Suppressor macrophage treated with lipopolysaccharide for 1 hour (primary cell): ENCODE measurements around the gene ADAM17.
A peak's percentile ranks its signal among the peaks of the same experiment; 100 is the strongest.
"Not testable (repeated sequence)": the region's sequence is repeated elsewhere in the genome, so short reads cannot be mapped to it uniquely, and the experiment has no call there.

Experiments used
- DNase-seq, 3 donors: peaks; one replicate each; pipeline ENCODE4 v3.0.0-alpha.2; 2020 to 2022

The ADAM17 gene

DNA sequence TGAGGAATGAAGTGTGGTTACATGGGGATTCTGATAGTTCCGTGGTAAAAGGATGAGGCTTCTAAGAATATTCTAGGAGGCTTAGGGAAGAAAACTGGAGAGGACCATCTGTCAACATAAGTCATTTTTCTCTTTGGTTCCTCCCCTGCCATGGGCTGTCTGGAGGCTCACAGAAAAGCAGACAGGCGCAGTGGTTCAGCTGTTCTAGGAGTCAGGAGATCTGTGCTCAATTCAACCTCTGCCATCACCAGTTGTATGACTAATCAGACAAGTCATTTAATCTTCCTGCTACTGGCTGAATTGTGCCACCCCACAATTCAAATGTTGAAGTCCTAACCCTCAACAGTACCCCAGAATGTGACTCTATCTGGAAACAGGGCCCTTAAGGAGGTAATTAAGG is 36.4 kb downstream of the ADAM17 start:
- peak; percentile 26 to 44 (median 44) for DNase-seq

DNA sequence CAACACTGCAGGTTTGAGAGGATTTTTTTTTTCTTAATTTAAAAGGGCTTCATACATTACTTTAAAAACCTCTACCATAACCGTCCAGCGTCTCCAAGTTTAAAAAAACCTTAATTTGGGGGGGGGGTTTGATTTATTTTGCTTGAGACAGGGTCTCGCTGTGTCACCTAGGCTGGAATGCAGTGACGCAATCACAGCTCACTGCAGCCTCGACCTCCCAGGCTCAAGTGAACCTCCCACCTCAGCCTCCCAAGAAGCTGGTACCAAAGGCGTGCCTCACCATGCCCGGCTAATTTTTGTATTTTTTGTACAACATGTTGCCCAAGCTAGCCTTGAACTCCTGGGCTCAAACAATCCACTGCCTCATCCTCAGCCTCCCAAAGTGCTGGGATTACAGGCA is 36.9 kb downstream of the ADAM17 start:
- DNase-seq = no peak

DNA sequence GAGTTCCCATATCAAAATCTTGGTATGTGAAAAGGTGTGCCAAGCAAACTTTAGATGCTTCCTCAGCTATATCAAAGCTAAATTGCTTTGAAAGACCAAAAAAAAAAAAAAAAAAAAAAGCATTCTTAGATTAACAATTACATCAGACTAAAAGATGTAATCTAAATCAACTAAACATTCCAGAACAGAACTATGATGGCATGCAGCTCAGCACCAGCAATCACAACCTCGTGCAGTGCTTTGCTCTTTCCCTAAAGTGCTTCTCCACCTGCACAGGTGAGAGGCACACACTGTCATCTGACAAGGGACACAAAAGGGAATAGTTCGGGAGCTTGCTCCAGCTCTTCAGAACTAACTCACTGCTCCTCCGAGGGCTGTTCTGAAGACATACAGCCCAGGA is 37.5 kb downstream of the ADAM17 start:
- DNase-seq = no peak

DNA sequence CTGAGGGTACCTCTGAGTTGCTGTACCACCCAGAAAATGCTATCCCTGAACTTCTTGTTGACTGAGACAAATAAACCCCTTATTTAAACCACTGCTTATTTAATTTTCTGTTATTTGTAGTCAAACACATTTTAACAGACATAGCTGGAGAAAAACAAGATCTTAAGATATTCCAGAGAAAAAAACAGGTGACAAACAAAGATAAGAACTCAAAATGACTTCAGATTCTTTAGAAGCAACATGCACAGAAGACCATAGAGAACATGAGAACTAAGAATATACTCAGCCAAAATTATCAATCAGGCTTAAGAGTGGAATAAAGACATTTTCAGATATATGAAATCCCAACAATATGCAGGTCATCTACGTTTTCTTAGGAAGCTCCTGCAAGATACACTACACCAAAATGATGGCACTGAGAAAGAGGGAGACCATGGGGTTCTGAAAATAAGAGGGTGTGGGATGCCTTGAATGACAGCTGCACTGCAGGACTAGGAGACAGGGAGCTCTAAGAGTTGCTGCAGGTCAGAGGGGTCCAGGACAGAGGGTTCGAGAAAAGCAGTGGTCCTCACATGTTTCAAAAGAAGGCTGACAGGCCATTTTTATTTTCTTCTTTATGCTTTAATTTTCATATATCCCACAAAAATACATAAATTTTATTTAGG is 38.4 kb downstream of the ADAM17 start:
- no peak for DNase-seq

DNA sequence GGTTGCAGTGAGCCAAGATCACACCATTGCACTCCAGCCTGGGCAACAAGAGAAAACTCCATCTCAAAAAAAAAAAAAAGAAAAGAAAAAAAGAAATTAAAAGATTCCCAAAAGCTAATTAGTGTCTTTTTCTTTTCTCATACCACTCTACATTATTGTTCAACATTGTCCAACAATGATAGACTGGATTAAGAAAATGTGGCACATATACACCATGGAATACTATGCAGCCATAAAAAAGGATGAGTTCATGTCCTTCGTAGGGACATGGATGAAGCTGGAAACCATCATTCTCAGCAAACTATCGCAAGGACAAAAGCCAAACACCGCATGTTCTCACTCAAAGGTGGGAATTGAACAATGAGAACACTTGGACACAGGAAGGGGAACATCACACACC is 41.7 kb downstream of the ADAM17 start:
- DNase-seq = not testable (repeated sequence)

DNA sequence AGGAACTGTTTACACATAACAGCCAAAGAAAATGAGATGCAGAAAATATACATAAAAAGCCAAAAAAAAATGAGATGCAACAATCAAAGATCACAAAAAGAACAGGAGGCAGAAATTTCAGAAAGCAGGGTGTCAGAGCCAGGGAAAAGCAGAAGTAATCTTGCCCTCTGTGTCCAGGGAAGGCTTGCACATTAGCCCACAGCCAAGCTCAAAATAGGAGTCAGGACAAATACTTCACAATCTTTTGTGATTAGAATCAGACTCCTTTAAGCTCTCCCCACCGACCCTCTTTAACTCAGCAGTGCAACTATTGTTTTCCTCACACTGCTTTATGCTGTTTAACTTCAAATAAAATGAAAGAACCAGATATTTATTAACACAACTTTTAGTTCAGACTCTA is 46.7 kb downstream of the ADAM17 start:
- DNase-seq = peak in 2 of 3 donors; percentile 22 to 31

DNA sequence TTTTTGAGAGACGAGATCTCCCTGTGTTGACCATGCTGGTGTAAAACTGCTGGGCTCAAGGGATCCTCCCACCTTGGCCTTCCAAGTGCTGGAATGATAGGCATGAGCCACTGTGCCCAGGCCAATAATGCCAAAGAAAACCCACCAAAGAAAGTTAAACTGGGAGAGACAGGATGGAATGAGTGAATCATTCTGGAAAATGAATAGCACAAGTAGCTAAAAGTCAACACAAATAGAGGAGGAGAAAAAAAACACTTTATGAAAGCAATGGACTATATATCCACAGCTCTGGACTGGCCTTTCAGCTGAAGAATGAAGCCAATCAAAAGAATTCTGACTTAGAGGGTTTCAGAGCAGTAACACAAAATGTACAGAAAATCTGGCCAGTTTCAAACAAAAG is 57.4 kb downstream of the ADAM17 start:
- no peak for DNase-seq

DNA sequence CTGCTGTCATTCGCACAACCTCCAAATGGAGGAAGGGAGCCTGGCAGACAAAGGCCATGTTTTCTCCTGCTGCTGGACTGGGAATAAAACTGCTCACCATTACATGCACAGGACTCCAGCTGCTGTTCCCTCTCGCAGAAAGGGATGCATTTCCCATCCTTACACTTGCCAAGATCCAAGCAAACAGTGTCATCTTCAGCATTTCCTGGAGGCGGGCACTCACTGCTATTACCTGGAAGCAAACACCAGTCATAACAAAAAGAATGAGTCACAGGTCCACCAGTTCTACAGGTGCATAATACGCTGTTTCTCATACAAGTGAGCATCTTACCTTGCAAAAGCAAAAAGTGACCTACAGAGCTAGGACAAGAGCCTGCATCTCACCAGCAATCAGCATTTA is 58.6 kb downstream of the ADAM17 start:
- no peak for DNase-seq

DNA sequence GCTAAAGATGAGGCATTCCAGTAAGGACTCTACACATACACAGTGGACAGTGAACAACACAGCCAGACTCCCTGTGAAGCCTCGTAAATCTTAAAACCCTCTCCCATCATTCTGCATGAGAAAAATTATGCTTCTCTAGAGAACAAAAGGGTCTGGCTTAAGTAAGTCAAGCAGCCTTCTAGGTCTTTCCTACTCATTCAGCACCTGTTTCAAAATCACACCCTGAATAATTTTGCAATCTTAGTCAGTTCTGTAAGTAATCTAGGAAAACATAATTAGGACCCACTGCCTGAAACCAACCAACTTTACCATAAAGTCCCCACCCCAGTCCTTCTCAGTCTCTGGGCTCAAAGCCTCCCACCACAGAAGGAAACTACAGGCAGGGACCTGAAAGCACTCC is 61.5 kb downstream of the ADAM17 start:
- no peak for DNase-seq

DNA sequence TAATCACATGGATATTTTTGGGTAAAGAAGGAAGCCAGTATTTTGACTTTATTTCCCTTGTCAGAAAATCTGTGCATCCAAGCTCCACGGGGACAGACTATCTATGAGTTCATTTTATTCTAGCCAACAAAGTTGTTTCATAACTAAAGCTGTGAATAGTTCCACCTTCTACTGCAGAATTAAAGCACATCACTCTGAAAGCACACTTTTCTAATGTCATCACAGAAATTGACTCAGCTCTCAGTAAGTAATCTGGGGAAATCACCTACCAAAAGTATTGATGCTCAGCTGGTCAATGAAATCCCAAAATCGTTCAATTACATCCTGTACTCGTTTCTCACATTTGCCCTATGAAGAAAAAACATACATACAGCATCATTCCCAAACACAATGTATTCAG is 62.2 kb downstream of the ADAM17 start:
- DNase-seq = no peak

DNA sequence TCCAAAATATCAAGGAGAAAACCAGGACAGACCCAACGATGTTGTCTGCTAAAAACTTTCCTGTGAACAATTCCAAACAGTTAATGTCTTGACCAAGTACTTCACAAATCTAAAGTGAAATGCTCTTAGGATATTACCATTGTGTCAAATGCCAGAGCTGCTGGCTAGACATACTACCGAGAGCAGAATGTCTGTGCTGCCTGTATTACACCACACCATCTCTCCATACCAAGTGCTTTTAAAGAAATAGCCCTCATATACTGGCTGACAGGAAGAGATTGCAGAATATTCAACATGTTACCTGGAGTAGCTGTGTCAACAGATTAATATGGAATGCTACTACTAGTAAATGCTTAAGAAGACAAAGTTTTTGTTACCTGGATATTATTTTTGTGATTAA is 62.7 kb downstream of the ADAM17 start:
- no peak for DNase-seq

DNA sequence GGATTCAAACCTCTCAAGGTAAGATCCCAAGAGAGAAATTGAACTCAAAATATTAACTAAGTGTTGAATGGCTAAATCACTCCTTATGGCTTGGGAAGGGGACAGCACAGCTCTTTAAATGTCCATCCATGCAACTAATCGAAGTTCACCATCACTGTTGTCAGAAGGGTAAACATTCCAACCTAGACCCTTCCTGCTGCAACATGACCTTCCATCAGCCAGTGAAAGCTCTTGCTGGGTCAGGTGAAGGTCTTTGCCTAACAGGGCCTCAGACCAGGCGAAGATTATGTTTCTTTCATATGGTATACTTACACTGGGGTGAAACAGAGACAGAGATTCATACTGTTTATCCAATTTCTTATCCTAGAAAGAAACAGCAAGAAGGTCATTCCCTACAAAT is 64.8 kb downstream of the ADAM17 start:
- no peak for DNase-seq

DNA sequence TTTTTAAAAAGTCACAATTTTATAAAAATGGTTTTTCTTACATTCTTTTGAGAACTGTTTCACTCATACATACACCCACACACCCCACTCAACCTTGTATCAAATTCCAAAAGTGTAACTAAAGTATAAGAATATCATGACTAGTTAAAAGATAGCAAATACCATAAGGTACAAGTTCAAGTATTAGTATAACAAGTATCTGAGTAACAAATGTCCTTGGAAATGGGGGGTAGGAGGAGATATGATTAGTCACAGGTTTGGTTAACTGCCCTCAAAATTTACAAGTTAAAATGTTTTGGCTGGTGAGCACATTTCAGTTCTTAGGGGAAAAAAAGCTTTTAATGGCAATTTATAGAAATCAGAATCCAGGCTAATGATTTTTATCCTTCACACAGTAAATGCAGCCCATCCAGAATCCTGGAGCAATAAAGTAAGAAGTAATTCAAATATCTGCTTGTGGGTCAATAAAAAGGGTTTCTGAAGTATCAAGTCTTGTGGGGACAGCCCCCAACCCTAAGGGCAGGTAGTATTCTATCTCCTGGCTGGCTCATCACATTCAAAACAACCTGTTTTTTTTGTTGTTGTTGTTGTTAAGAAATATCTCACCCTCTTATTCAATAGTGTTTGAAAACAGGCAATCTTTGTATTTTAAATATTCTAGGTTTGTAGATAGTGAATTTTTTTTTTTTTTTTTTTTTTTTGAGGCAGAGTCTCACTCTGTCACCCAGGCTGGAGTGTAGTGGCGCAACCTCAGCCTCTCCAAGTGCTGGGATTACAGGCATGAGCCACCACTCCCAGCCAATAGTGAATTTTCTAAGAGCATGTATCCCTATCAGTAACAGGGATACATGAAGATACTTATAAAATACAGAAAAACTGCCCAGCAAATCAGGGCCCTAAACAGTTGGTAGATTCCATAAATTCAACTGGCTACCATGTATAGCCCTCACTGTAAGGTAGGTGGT is 66.8 kb downstream of the ADAM17 start:
- no peak for DNase-seq

DNA sequence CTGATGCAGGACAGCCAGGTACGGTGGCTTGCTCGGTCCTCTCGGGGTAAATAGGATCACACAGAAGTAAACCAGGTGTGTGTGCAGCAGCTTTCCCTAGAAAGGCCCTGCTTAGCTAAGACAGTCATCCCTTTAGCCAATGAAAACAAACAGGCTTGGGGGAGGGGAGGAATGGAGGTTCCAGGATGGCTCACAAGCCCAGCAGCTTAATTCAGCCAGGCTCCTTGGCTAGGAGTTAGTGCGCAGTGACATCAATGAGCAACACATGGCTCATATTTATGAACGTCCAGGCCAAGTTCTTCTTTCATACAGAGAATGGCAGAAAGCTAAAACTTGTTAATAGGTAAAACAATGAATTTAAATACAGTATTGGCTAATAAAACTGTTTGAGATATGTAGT is 71.1 kb downstream of the ADAM17 start:
- no peak for DNase-seq

DNA sequence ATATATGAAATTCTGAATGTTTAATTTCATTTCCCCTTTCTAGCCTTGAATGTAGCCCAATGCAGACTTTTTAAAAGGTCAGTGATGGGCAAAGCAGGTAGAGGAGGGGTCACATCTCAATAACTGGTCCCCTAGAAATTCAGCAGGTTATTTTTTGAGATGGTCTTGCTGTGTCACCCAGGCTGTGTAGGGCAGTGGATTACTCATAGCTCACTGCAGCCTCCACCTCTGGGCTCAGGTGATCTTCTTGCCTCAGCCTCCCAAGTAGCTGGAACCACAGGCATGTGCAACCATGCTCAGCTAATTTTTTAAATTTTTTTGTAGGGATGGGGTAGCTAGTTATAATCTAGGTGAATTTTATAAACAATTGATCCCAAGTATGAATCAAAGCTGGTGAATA is 72.5 kb downstream of the ADAM17 start:
- DNase-seq = no peak

DNA sequence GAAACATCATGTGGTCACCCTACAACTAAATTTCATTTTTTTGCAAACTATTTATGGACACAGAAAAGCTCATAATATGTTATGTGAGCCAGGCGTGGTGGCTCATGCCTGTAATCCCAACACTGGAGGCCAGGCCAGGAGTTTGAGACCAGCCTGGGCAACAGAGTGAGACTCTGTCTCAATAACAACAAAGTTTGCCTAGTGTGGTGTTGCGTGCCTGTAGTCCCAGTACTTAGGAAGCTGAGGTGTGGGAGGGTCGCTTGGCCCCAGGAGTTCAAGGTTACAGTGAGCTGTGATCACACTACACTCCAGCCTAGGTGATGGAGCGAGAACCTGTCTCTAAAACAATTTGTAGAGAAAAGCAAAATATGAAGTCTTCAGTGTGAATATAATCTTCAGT is 75.5 kb downstream of the ADAM17 start:
- no peak for DNase-seq

DNA sequence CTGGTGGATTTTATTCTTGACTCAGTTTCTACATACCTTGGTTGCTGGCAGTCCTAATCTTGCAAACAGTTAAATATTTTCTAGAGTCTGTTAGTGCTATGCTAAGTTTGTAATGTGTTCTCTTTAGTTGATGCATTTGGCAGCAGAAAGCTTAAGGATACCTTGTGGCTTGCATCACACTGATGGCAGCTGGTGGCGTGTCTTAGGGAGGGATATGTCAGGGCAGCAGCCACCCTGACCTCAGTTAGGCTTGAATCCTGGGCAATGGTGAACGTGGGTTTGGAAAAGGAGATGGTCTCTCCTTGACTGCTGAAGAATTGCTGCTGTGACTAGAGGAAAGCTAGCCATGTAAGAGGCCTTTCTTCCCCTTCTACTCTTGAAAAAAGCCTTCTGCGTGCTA is 77.1 kb downstream of the ADAM17 start:
- no peak for DNase-seq

DNA sequence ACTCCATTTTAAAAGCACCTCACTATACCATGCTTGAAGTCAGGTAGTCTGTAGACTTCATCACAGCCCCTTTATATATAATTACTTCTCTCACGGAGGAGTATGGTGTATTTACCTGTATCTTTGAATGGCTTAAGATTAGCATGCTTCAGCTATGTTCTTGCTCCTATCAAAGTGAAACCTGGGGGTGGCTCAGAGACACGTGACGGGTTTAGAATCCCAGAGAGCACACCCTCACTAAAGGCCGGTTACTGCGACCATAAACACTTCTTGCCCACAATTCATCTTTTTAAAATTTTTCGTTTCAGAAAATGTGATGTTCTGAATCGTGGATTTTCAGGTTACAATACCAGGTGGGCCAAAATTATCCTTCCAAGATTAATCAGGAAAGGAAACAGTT is 77.7 kb downstream of the ADAM17 start:
- no peak for DNase-seq

DNA sequence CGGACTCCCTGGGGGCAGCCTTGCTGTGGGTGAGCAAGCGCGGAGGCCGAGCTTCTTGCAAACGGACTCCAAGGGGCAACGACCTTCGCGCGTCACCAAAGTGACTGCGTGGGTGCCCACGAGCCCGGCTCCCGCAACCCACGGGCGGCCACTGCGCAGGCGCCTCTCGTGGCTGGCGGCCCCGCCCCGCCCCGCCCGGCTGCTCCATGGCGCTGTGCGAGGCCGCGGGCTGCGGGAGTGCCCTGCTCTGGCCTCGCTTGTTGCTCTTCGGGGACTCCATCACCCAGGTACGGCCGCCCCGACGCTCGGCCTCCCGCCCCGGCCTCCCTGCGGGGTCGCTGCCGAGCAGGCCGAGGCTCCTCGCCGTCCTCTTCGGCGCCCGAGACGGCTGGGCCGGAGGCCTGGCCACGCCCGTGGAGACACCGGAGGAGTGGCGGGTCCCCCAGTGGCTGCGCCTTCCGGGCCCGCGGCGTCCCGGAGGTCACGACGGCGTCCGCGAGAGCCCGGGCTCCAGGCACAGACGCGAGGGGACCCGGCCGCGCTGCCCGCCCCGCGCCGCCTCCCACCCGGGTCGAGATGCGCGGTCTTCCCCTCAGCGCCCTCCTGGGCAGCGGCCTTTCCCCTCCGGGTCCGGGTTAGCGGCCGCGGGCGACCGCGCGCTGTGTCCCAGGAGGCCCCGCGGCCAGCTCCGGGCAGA is 81.1 kb downstream of the ADAM17 start, which contains the start of gene IAH1:
IAH1 (plus strand) TSS at position 191 of the 697 bp plus-strand sequence; CDS start at position 207, 16 bp downstream.
- DNase-seq = peak; percentile 84 to 93 (median 91)

DNA sequence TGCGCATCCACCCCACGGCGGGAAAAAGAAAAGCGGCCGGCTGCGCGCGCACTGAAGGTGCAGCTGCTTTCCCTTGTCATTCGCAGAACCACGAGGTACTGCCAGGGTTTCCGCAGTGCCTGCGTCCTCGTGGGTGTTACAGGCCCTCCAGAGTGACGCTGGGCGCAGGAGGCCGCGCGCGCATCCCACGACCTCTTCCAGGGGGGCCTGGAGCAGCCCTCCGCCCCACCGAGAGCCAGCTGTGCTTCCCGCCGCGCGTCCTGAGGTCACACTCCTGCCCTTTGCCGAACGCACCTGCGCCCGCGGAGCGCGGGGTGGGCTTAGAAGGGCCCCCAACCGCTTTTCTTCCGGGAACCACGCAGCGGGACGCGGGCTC is 81.7 kb downstream of the ADAM17 start:
- DNase-seq = peak; percentile 46 to 64 (median 50)

DNA sequence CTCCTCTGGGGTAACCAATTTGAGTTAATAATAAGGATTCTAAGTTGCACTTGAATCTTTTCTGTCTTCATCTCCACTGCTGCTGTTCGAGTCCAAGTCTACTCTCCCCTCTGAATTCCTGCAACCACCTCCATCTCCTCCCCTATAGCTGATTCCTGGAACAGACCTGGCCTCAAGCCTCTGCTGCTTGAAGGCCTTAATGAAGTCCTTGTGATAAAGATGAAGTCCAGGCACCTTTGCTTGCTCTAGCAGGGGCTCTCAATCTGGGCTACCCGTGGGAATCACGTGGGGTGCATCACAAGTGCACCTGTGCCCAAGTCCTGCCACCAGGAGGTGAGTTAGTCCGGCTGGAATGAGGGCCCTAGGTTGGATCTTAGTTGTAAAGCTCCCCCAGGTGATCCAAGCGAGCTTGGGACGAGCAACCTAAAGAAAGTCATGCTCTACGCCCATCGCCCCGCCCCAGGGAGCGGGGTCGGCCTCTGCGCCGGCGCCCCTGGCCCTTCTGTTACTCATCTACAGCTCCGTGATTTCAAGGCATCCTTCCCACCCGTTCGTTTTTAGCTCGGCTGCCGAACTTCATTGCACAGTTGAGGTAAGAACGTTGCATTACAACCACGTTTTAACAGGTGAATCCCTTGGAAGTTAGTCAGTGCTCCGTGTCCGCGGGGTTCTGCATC is 82.2 kb downstream of the ADAM17 start:
- no peak for DNase-seq

DNA sequence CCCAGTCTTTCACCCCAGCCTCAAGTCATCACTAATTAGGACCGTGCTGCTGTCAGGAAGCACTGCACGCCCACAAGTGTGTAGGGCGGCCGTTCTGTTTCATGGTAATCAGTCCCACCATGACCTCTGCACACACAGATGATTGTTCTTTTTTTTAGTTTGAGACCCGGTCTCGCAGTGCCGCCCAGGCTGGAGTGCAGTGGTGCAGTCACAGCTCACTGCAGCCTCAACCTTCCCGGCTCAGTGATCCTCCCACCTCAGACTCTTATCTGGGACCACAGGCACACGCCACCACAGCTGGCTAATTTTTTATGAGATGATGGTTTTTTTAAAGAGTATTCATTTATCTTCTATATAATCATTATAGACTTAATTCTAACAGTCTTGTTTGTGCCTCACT is 83.1 kb downstream of the ADAM17 start:
- no peak for DNase-seq

DNA sequence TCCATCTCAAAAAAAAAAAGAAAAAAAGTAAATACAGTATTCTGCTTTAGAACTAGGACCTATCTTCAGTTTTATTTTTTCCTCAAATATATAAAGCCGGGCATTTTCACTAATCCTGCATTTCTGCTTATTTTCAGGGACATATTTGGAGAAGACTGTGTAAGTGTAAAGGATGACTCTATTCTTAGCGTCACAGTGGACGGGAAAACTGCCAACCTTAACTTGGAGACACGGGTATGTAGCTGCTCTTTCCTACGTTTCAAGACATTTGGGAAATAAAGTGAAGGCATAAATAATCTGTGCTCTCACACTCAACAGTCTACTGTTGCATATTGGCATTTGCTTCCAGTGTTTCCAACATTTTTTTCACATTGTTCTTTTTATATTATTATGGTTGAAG is 84.4 kb downstream of the ADAM17 start:
- peak in 1 of 3 donors; percentile 6 for DNase-seq
